Endothelial cell (in vitro differentiated cells): ENCODE measurements around the gene JDP2. TPM values are rescaled to one million over a fixed set of nuclear protein-coding genes. Genes with fewer than 3 reads are reported as not detected.

ENCODE experiments used
- DNase-seq: peaks from one replicate; pipeline ENCODE4 v3.0.0; 2021; ENCODE audit warnings: low spot score
- H3K27ac Mint-ChIP-seq: one replicate; pipeline ENCODE4 v1.8.0; 2021; ENCODE audit warnings: mixed read lengths, inconsistent platforms; ENCODE audit not compliant: unreplicated experiment
- H3K27me3 Mint-ChIP-seq: one replicate; pipeline ENCODE4 v1.8.0; 2021; ENCODE audit warnings: mild to moderate bottlenecking, moderate library complexity, mixed read lengths, inconsistent platforms; ENCODE audit not compliant: unreplicated experiment
- H3K36me3 Mint-ChIP-seq: one replicate; pipeline ENCODE4 v1.8.0; 2021; ENCODE audit warnings: mild to moderate bottlenecking, low read depth, mixed read lengths, inconsistent platforms; ENCODE audit not compliant: unreplicated experiment
- H3K4me1 Mint-ChIP-seq: one replicate; pipeline ENCODE4 v1.8.0; 2021; ENCODE audit warnings: mild to moderate bottlenecking, mixed read lengths, inconsistent platforms; ENCODE audit not compliant: unreplicated experiment
- H3K4me3 Mint-ChIP-seq: one replicate; pipeline ENCODE4 v1.8.0; 2021; ENCODE audit warnings: mild to moderate bottlenecking, mixed read lengths, inconsistent platforms; ENCODE audit not compliant: unreplicated experiment
- H3K9me3 Mint-ChIP-seq: one replicate; pipeline ENCODE4 v1.8.0; 2021; ENCODE audit warnings: mixed read lengths, inconsistent platforms; ENCODE audit not compliant: unreplicated experiment
- CTCF ChIP-seq: fragments of 200-600 bp; sonication (generic); IDR thresholded peaks from one replicate; pipeline ENCODE4 v1.5.0; 2021; ENCODE audit warnings: antibody characterized with exemption; ENCODE audit not compliant: unreplicated experiment
- total RNA-seq: library from RNA; stranded (reverse); fragmentation: NEBNext Ultra II Directional; extraction: Animal tissue kit (Norgen Biotek cat#: 25700); gene quantifications from one replicate; pipeline ENCODE4 v1.2.1, GENCODE V29; 2021; ENCODE audit not compliant: unreplicated experiment

JDP2 gene
- total RNA-seq, 1 donor from 2014 or later: 5.1 TPM

- no peak for DNase-seq
- Mint-ChIP-seq H3K9me3 (no peaks in the 10 kb centered on the region), H3K27me3 (peaks cover 4% of the 10 kb centered on the region), H3K27ac (no peak overlapping the region), H3K36me3 (peaks cover 4% of the 10 kb centered on the region), H3K4me1 (no peaks in the 10 kb centered on the region), H3K4me3 (no peak overlapping the region)
- no peak for TF ChIP-seq CTCF
Measured at GRCh38 chr14:75442642-75443041, 14.8 kb downstream of the JDP2 start.

GRCh38 chr14:75443203-75443969 is 15.6 kb downstream of the JDP2 start:
- no peak for TF ChIP-seq CTCF

GRCh38 chr14:75445236-75445635 is 17.4 kb downstream of the JDP2 start:
- TF ChIP-seq CTCF: no peak
- peaks cover 1% of the 10 kb centered on the region for H3K27me3 Mint-ChIP-seq
- DNase-seq: no peak
- H3K27ac Mint-ChIP-seq: no peak overlapping the region
- no peaks in the 10 kb centered on the region for H3K9me3 Mint-ChIP-seq
- no peaks in the 10 kb centered on the region for H3K36me3 Mint-ChIP-seq
- H3K4me1 Mint-ChIP-seq: no peaks in the 10 kb centered on the region
- no peak overlapping the region for H3K4me3 Mint-ChIP-seq

More at GRCh38 chr14:75443203-75443969, 15.6 kb downstream of the JDP2 start:
- Mint-ChIP-seq H3K36me3 (peaks cover under 1% of the 10 kb centered on the region), H3K4me1 (no peaks in the 10 kb centered on the region), H3K4me3 (no peak overlapping the region), H3K9me3 (no peaks in the 10 kb centered on the region), H3K27ac (no peak overlapping the region), H3K27me3 (peaks cover 4% of the 10 kb centered on the region)
- DNase-seq: no peak

GRCh38 chr14:75445963-75446362 is 18.1 kb downstream of the JDP2 start:
- no peak overlapping the region for H3K27ac Mint-ChIP-seq
- H3K9me3 Mint-ChIP-seq: no peaks in the 10 kb centered on the region
- no peak for TF ChIP-seq CTCF
- DNase-seq: no peak
- no peaks in the 10 kb centered on the region for H3K4me1 Mint-ChIP-seq
- H3K27me3 Mint-ChIP-seq: peaks cover 1% of the 10 kb centered on the region
- no peak overlapping the region for H3K4me3 Mint-ChIP-seq
- H3K36me3 Mint-ChIP-seq: peaks cover 4% of the 10 kb centered on the region

GRCh38 chr14:75446447-75446846 is 18.6 kb downstream of the JDP2 start:
- no peak for DNase-seq
- Mint-ChIP-seq H3K27ac (no peak overlapping the region), H3K4me1 (peaks cover 2% of the 10 kb centered on the region), H3K27me3 (peaks cover 5% of the 10 kb centered on the region), H3K4me3 (no peak overlapping the region), H3K9me3 (no peaks in the 10 kb centered on the region), H3K36me3 (peaks cover 9% of the 10 kb centered on the region)
- no peak for TF ChIP-seq CTCF
